HG03342 (cell line): ENCODE measurements around the gene SRGAP3.

Experiments
- ATAC-seq: cut with Tn5 transposase; IDR thresholded peaks from one replicate; pipeline ENCODE4 v1.9.1; 2021; ENCODE audit warnings: mild to moderate bottlenecking, moderate library complexity; ENCODE audit not compliant: unreplicated experiment

The SRGAP3 gene

DNA sequence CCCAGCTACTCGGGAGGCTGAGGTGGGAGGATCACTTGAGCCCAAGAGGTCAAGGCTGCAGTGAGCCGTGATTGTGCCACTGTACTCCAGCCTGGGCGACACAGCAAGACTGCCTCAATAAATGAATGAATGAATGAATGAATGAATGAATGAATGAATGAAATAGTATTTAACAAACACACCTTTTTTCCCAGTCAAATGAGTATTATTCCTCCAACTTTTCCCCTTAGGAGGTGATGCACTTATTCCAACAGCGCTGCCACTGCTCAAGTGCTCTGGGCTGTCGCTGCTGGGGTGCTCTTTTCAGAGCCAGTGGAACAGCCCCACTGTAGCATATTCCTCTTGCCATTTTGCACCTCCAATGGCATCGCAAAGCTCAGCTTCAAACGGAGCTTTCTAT, 219.4 kb downstream of the SRGAP3 start:
- no peak for ATAC-seq

DNA sequence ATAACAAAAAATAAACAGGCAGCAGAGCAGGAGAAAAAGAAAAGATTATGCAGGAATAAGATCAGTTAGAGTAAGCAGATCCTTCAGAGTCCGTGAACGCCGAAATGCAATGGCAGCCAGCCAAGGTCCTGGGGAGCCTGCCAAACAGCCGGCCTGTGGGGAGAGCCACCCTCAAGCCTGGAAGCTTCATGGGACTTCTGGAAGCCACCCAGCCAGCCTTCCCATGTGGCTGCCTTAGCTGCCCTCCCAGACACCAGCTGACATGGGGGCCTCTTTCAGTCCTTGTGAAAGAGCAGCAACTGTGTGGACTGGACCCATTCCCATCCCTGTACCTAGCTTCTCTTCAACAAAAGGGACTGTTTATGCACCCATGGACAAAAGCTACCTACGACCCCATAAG, 221.3 kb downstream of the SRGAP3 start:
- ATAC-seq: no peak

GRCh38 chr3:9026320-9027045, 223.0 kb downstream of the SRGAP3 start:
- ATAC-seq: no peak

DNA sequence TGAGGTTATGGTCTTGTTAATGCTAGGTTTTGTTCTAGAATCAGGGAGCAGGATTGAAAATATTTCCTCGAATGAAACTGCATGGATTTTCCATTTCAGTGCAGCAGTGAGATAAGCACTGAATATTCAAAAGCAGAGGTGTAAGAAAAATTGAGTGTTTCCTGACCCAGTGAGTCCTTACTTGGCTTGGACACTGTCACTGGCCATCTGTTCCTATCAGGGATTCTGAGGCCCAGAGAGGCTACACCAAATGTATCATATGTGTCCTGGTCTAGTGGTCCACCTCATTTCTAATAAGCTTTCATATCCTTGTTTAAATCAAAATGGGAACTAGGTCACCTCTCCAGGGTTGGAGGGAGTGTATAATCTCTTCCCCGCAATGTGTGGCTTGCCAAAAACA, 225.1 kb downstream of the SRGAP3 start:
- ATAC-seq: no peak

DNA sequence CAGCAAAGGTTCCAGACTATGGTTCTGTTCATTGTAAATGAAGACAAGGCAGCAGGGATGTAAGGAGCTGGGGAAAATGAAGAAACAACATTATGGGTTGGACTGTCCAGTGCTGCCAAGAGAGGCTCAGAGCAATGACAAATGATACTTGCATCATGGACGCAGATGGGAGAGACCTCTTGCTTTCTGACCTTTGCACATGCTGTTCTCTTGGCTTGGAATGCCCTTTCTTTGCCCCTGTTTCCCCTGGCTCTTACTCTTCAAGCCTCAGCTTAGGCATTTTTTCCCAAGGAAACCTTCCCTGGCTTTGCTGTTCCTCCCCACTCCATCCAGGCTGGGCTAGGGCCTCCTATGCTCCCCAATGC, 226.2 kb downstream of the SRGAP3 start:
- ATAC-seq: no peak

GRCh38 chr3:9022305-9023225, 226.9 kb downstream of the SRGAP3 start:
- ATAC-seq: no peak

DNA sequence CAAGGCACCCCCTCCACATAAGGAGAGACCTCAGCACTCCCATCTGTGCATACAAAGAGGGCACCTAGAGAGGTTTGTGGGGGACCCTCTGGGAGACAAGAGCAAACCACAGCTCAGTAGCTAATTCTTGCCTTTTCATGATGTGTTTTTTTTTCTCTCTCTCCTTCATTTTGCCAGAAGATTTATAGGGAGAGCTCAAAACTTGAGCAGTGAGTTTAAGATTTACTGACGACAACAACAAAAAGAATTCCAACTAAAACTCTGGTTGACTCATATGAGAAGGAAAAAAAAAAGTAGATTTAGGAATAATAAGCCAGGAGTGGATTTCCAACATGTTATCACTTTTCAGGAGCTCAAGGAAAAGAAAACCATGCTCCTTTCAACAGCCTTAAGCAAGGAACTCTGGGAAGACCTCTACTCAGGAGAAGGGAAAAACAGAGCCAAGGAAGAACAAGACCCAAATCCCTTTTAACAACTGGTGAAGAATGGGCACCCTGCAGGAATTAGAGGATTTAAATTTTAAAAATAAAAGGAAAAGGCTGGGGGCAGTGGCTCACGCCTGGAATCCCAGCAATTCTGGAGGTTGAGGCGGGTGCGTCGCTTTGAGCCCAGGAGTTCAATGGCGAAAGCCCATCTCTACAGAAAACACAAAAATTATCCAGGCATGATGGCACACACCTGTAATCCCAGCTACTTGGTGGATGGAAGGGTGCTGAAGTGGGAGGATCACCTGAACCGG, 228.0 kb downstream of the SRGAP3 start:
- no peak for ATAC-seq

- no peak for ATAC-seq
These were observed 229.0 kb downstream of the SRGAP3 start for GRCh38 chr3:9020426-9020825.

DNA sequence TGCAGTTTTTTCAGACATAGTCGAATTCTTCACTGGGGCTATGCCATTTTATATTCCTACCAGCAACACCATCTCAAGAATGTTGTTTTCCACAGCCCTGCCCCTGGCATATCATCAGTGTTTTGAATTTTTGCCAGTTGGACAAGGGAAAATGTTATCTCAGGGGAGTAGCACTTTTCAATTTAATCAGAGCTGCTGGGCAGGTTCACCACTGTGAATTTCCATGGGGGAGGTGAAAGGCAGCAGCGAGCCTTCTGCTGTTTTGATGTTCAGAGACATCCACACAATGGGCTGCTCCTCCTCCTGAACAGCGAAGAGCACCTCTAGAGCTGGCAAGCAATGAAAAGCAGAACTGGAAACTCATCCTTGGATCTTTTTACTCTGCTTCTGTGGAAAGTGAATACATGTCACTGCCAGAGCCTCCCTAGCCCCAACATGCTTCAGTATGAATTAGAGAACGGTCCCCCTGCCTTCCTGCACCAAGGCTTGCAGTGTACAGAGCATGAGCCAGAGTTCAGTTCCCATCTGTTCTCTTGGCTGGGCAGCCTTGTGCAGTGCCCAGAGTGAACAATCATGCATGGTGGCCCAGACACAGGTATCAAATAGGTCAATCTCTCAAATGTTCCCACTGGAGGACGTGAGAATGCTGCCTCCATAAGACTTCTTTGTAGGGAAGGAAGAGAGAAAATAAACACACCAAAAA, 230.0 kb downstream of the SRGAP3 start:
- no peak for ATAC-seq

DNA sequence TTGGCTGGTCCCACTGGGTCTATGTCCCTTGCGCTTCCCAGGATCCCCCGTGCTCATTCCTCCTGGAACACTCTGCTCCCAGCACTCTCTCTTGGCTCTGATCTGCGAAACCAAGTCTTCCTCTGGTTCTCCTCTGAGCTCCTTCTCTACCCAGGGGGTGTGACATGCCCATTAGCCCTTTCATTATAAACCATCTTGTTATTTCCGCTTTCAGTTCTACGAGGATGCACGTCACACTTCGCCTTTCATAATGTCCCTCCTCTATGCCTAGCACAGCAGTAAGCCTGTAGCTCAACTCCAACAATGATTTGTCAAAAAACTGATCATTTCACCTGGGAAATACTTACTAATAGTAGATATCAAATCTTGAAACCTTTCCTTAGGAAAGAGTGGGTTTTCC, 234.2 kb downstream of the SRGAP3 start:
- no peak for ATAC-seq

GRCh38 chr3:9013782-9014563, 235.5 kb downstream of the SRGAP3 start:
- no peak for ATAC-seq

DNA sequence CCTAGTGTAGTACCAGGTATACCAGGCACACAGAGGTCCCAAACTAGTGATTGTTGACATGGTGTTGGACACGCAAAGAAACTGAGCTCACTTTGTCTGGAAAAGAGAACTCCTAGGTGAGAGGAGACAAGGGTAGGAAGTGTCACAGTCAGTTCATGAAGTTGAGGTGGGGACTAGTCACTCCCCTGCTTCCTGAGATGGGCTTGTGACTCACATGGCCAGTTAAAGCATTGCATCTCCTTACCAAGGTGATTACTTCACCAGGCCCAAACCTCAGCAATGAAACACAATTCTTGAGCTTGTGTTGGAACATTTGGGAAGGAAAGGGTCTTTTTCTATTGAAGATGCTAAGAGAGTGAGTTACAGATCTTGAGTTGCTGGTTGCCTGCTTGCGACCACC, 236.9 kb downstream of the SRGAP3 start:
- no peak for ATAC-seq

DNA sequence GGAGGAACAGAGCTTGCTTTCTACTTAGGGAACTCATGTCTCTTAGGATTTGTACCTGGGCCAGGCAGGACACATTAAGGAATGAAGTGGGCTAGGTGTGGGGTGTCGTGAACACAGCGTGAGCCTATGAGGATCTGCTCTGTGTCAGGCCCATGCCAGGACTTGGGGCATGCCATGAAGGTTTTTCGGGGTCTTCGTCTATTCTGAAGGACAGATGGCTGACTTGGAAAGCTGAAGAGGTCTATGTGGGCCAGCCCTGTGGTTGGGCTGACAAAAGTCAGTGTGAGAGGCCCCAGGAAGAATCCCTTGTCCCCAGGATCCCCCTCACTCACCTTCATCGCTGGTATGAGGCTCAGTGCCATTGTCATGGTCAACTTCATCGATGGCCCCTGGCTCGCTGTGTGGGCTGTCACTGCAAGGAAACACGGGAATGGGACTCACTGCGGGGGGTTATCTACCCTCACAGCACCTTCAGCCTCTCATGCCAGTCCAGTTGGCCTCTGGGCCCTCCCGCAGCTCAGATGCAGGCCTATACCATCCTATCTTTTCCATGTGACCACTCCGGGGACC, 239.4 kb downstream of the SRGAP3 start:
- no peak for ATAC-seq

DNA sequence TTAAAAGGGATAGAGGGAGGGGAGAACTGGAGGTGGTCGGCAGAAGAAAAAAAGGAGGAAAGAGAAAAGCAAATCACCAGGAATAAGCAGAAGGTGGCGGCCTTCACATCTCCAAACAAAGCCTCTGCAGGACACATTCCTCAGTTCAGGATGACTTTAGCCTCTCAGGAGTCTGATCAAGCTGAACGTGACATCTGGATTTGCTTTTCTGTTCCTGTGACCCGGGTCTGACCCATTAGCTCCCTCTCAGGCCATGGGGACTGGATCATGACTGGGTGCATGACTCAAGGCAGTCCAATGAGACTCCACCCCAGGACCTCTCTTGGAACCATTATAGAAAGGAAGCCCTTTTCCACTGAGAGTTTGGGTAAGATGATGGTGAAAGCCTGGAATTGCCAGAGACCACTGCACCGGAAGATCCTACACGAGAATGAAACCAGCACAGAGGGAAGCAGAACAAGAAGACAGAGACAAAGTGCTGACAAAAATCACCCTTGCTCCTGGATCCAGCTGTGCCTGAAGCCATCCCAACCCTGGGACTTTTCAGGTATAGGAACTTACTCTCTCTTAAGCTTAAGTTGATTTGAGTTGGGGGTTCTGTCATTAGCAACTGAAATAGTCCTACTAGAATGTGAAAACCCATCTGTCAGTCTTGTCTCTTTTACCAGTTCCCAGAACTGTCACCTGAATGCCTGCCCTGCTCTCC, 240.7 kb downstream of the SRGAP3 start:
- ATAC-seq: no peak

- ATAC-seq: no peak
These were observed 241.5 kb downstream of the SRGAP3 start for GRCh38 chr3:9007928-9008327.

DNA sequence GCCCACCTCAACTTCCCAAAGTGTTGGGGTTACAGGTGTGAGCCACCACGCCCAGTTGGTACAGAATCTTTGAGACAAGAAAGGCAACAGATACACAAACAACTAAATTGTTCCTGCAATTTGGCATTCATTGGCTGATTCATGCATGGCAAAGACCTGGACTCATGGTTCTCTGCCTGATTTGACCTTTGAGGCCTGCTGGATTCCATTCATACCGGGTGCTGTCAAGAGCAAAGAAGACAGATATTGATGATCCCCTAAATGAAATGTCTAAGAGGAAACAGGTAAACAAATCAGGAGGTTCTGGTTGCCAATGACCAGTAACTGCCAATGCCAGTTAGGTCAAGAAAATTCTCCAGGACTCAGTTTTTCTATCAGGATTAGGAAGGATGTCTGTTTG, 242.2 kb downstream of the SRGAP3 start:
- no peak for ATAC-seq

GRCh38 chr3:9000041-9000440, 249.4 kb downstream of the SRGAP3 start:
- ATAC-seq: no peak

- no peak for ATAC-seq
These were observed 252.3 kb downstream of the SRGAP3 start for GRCh38 chr3:8997151-8997550.

DNA sequence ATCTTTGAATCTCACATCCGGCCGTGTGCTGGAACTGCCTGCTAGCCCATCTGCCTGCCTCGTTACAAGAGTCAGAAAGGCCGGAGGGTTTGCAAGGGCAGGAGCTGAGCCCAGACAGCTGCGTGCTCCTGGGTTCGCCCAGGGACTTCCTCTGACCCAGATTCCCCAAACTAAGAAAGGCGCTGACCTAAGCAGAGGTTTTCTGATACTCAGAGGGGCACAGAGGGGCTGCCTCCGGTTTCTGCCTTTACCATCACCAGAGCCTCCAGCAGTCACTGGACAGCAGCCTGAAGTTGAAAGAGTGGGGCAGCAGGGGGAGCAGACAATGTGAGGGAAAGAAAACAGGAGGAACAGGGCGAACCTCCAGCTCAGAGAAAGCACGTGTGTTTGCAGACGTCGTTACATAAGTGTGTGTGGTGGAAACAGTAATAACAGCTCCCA, 252.7 kb downstream of the SRGAP3 start:
- no peak for ATAC-seq
